Measurements from ENCODE around the gene DUSP2. TPM values are rescaled to one million over a fixed set of nuclear protein-coding genes. Genes with fewer than 3 reads are reported as not detected.
A peak's percentile ranks its signal among the peaks of the same experiment; 100 is the strongest.

Gene DUSP2, protein sequence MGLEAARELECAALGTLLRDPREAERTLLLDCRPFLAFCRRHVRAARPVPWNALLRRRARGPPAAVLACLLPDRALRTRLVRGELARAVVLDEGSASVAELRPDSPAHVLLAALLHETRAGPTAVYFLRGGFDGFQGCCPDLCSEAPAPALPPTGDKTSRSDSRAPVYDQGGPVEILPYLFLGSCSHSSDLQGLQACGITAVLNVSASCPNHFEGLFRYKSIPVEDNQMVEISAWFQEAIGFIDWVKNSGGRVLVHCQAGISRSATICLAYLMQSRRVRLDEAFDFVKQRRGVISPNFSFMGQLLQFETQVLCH
- total RNA-seq (10 to 100 TPM; 31.5 to 36.5 TPM), polyA plus RNA-seq (100 to 1,000 TPM in 1 of 3 donors, 10 to 100 TPM in 2; 24.3 to 459 (median 60.7) TPM), total RNA-seq (24.5 to 1,163 (median 287) reads per million in 6 experiments)

DNA sequence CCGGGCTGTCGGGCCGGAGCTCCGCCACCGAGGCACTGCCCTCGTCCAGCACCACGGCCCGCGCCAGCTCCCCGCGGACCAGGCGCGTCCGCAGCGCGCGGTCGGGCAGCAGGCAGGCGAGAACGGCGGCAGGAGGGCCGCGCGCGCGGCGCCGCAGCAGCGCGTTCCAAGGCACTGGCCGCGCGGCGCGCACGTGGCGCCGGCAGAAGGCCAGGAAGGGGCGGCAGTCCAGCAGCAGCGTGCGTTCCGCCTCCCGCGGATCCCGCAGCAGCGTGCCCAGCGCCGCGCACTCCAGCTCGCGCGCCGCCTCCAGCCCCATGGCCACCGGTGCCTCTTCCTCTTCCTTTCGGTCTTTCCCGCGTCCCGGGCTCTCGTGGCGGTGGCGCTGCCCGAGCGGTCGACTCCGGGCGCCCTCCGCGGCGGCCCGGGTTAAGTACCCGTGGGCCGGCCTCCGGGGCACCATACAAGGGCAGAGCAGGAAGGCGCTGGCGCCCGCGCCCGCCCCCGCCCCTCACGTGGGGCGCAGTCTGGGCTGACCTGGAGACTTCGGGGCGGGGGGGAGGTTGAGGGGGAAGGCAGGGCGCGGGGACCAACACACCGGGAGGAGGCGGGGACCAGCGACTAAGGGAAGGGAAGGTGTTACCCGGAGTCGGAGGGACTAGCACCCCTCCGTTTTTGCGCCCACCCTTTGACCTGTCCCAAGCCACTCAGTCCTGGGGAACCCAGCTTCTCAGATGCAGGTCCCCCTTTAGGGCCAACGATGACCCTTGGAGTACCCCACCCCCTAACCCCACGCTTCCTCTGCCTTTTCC lies at the start of gene DUSP2:
Gene DUSP2 (minus strand): TSS at position 405 of the 812 bp plus-strand sequence. CDS start 86 bp downstream, at position 319.
- peaks cover 0 to 2% (median 0%) of the 10 kb centered on the region in 9 donors for H3K9me3 Mint-ChIP-seq
- POLR2A ChIA-PET: interaction anchor here (1.0 to 18.2 kb wide), 6 partner anchors 15 to 393 kb away, joined by 3 to 373 read pairs (median 14); partner anchors contain the start of gene STARD7
- peak within 1 kb of the TSS; percentile 97 to 100 (median 100) for H3K27ac Mint-ChIP-seq
- ATAC-seq (peak; percentile 40 to 54), DNase-seq (peak; percentile 78 to 93 (median 87))
- H3K27me3 Mint-ChIP-seq: peaks cover 0 to 1% (median 0%) of the 10 kb centered on the region in 5 donors
- peaks cover 0 to 26% (median 7%) of the 10 kb centered on the region in 3 donors for H3K36me3 Mint-ChIP-seq
- peaks cover 27 to 77% (median 68%) of the 10 kb centered on the region in 4 donors for H3K4me1 Mint-ChIP-seq
- H3K4me3 Mint-ChIP-seq: peak within 1 kb of the TSS; percentile 91 to 97 (median 95)

GRCh38 chr2:96191937-96192670 lies 46.9 kb upstream of the DUSP2 start:
- ATAC-seq (no peak), DNase-seq (no peak)
- Mint-ChIP-seq H3K27ac (peak overlapping the region in 5 of 10 donors; percentile 16 to 83 (median 42)), H3K4me1 (peaks cover 8 to 25% (median 17%) of the 10 kb centered on the region in 4 donors), H3K9me3 (no peaks in the 10 kb centered on the region), H3K27me3 (no peaks in the 10 kb centered on the region), H3K36me3 (peaks cover 0 to 77% (median 14%) of the 10 kb centered on the region in 3 donors), H3K4me3 (no peak overlapping the region)
- POLR2A ChIA-PET: interaction anchor here (0.9 kb wide), 2 partner anchors 9 to 16 kb away, joined by 3 to 4 read pairs; partner anchors contain the start of gene STARD7

DNA sequence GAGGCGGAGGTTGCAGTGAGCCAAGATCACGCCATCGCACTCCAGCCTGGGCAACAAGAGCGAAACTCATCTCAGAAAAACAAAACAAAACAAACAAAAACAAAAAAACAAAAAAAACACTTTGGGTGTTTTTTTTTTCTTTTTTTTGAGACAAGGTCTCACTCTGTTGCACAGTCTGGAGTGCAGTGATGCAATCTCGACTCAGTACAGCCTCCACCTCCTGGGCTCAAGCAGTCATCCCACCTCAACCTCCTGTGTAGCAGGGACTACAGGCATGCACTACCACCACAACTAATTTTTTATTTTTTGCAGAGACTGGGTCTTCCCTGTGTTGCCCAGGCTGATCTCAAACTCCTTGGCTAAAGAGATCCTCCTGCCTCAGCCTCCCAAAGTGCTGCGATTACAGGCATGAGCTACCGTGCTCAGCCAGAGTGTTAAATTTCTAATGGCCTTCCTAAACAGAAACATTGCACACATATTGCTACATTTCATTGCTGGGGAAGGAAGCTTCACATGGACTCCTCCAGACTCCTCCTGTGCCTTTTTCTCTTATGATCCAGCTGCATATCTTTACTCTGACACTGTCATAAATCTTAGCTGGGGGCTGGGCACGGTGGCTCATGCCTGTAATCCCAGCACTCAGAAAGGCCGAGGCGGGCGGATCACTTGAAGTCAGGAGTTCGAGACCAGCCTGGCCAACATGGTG lies 43.7 kb upstream of the DUSP2 start:
- Mint-ChIP-seq H3K27me3 (no peaks in the 10 kb centered on the region), H3K4me3 (no peak overlapping the region), H3K4me1 (peaks cover 0 to 11% (median 7%) of the 10 kb centered on the region in 4 donors), H3K36me3 (peaks cover 7 to 90% (median 23%) of the 10 kb centered on the region in 3 donors), H3K9me3 (no peaks in the 10 kb centered on the region), H3K27ac (peak overlapping the region in 2 of 10 donors; percentile 9 to 74)
- DNase-seq (no peak), ATAC-seq (no peak)
- POLR2A ChIA-PET: interaction anchor here (0.5 kb wide), 1 partner anchor 39 kb away, joined by 3 read pairs; no protein-coding TSS in a partner anchor

DNA sequence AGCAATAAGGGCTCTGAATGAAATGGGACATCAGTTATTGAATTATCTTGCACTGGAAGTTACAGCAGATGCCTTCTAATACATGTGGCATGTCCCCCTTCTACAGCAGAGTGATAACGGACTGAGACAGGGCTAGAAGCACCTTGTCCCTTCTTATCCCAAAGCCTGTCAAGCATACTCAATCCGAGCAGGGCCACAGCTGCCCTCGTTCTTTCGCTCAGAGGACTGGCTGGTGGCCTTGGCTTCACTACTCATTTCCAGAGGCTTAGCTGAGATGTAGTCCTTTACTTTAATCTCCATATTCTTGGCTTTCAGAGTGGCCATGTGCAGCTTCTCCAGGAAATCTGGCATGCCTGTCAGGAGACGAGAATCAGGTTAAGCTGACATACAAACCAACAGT lies 41.3 kb upstream of the DUSP2 start:
- Mint-ChIP-seq H3K36me3 (peaks cover 7 to 69% (median 13%) of the 10 kb centered on the region in 3 donors), H3K4me1 (peaks cover 0 to 5% (median 2%) of the 10 kb centered on the region in 4 donors)
- no peak for ATAC-seq

GRCh38 chr2:96185516-96185915 lies 40.3 kb upstream of the DUSP2 start:
- DNase-seq: no peak
- no peaks in the 10 kb centered on the region for H3K9me3 Mint-ChIP-seq
- no peak overlapping the region for H3K4me3 Mint-ChIP-seq
- H3K27ac Mint-ChIP-seq: peak overlapping the region in 1 of 10 donors; percentile 2
- H3K27me3 Mint-ChIP-seq: no peaks in the 10 kb centered on the region
- H3K36me3 Mint-ChIP-seq: peaks cover 7 to 61% (median 9%) of the 10 kb centered on the region in 3 donors
- ATAC-seq: no peak
- peaks cover 4 to 11% (median 8%) of the 10 kb centered on the region in 4 donors for H3K4me1 Mint-ChIP-seq
- POLR2A ChIA-PET: no interaction called here

More for the DNA sequence above, 41.3 kb upstream of the DUSP2 start:
- H3K9me3 Mint-ChIP-seq: no peaks in the 10 kb centered on the region
- no peaks in the 10 kb centered on the region for H3K27me3 Mint-ChIP-seq
- H3K4me3 Mint-ChIP-seq: no peak overlapping the region
- peak overlapping the region in 1 of 10 donors; percentile 1 for H3K27ac Mint-ChIP-seq
- POLR2A ChIA-PET: no interaction called here
- no peak for DNase-seq

DNA sequence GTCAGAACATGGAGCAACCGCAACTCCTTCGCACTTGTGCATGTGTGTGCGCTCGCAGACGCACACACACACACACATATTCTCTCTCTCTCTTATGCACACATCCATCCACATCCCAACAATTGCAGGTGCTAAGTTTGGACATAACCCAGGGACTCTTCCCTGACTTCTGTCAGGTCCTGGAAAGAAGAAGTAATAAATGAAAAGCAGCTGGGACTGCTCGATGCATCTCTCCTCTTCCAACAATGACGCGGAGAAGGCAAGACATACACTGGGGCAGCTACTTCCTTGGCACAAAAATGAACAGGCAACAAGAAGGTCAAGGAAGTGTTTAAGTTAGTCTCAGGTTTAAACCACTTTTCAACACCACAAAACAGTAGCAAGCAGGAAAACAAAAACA lies 39.7 kb upstream of the DUSP2 start:
- peaks cover 7 to 57% (median 9%) of the 10 kb centered on the region in 3 donors for H3K36me3 Mint-ChIP-seq
- POLR2A ChIA-PET: no interaction called here
- peak overlapping the region in 6 of 10 donors; percentile 3 to 64 (median 40) for H3K27ac Mint-ChIP-seq

DNA sequence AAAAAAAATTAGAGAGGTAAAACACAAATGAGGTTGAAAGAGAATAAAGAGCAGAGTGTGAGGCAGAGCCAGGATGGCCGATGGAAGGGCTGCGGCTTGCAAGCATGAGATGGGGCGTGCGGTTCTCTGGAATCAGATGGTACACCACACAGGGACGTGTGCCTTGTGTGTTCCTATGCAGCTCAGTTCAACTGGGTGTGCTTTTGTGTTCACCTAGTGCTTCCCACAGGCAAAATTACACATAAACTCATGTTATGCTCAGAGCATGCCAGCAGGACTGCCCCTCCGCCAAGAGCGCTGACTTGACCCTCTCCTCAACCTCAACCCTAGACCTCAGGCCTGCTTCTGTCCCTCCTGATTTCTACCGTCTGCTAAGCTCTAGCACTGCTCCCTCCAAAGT lies 38.9 kb upstream of the DUSP2 start:
- H3K9me3 Mint-ChIP-seq: no peaks in the 10 kb centered on the region
- no peak for DNase-seq
- H3K27me3 Mint-ChIP-seq: no peaks in the 10 kb centered on the region
- peak overlapping the region in 5 of 10 donors; percentile 37 to 66 (median 50) for H3K27ac Mint-ChIP-seq
- H3K36me3 Mint-ChIP-seq: peaks cover 7 to 51% (median 9%) of the 10 kb centered on the region in 3 donors
- H3K4me1 Mint-ChIP-seq: peaks cover 6 to 19% (median 15%) of the 10 kb centered on the region in 4 donors
- no peak overlapping the region for H3K4me3 Mint-ChIP-seq
- no peak for ATAC-seq
- POLR2A ChIA-PET: no interaction called here

More for the DNA sequence above, 39.7 kb upstream of the DUSP2 start:
- ATAC-seq (no peak), DNase-seq (no peak)
- Mint-ChIP-seq H3K4me1 (peaks cover 4 to 13% (median 10%) of the 10 kb centered on the region in 4 donors), H3K4me3 (no peak overlapping the region), H3K27me3 (no peaks in the 10 kb centered on the region), H3K9me3 (no peaks in the 10 kb centered on the region)

GRCh38 chr2:96181529-96181928 lies 36.3 kb upstream of the DUSP2 start:
- H3K4me1 Mint-ChIP-seq: peaks cover 6 to 19% (median 15%) of the 10 kb centered on the region in 4 donors
- H3K27me3 Mint-ChIP-seq: no peaks in the 10 kb centered on the region
- H3K4me3 Mint-ChIP-seq: no peak overlapping the region
- H3K9me3 Mint-ChIP-seq: no peaks in the 10 kb centered on the region
- POLR2A ChIA-PET: interaction anchor here (0.6 kb wide), 1 partner anchor 29 kb away, joined by 3 read pairs; no protein-coding TSS in a partner anchor
- DNase-seq (no peak), ATAC-seq (no peak)
- H3K27ac Mint-ChIP-seq: peak overlapping the region in 4 of 10 donors; percentile 24 to 79 (median 48)
- peaks cover 3 to 29% (median 7%) of the 10 kb centered on the region in 3 donors for H3K36me3 Mint-ChIP-seq

DNA sequence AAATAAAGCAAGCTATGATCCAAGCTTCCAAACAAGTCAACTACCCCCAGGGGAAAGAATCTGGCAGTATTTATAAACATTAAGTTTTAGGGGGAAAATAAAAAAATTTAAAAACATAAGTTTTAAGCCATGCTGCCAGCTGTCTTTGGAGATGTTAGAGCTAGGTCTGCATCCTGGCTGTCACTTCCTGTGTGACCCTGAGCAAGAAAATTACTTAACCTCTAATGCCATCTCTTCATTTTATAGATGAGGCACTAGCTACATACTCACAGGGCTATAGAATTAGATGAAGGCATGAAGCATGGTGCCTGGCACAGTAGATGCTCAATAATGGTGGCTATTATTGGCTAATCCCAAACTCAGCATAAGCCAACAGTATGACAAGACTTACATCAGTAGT lies 35.3 kb upstream of the DUSP2 start:
- ATAC-seq: no peak
- H3K36me3 Mint-ChIP-seq: peaks cover 0 to 19% (median 3%) of the 10 kb centered on the region in 3 donors
- no peak for DNase-seq
- peak overlapping the region in 3 of 10 donors; percentile 4 to 66 (median 37) for H3K27ac Mint-ChIP-seq
- POLR2A ChIA-PET: interaction anchor here (0.6 kb wide), 1 partner anchor 822 kb away, joined by 3 read pairs; no protein-coding TSS in a partner anchor
- no peaks in the 10 kb centered on the region for H3K27me3 Mint-ChIP-seq
- no peaks in the 10 kb centered on the region for H3K9me3 Mint-ChIP-seq
- H3K4me3 Mint-ChIP-seq: no peak overlapping the region
- peaks cover 6 to 19% (median 15%) of the 10 kb centered on the region in 4 donors for H3K4me1 Mint-ChIP-seq

DNA sequence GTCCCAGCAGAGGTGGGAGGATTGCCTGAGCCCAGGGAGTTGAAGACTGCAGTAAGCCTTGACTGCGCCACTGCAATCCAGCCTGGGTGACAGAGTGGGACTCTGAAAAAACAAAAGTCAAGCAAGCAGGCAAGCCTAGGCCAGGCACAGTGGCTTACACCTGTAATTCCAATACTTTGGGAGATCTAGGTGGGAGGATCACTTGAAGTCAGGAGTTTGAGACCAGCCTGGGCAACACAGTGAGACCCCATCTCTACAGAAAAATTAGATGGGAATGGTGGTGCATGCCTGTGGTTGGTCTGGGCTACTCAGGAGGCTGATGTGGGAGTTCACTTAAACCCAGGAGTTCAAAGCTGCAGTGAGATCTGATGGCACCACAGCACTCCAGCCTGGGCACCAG lies 34.8 kb upstream of the DUSP2 start:
- Mint-ChIP-seq H3K36me3 (peaks cover 0 to 14% (median 0%) of the 10 kb centered on the region in 3 donors), H3K4me1 (peaks cover 5 to 19% (median 15%) of the 10 kb centered on the region in 4 donors), H3K27me3 (no peaks in the 10 kb centered on the region), H3K9me3 (no peaks in the 10 kb centered on the region), H3K4me3 (no peak overlapping the region), H3K27ac (peak overlapping the region in 2 of 10 donors; percentile 5 to 19)
- no peak for ATAC-seq
- POLR2A ChIA-PET: no interaction called here
- DNase-seq: no peak

DNA sequence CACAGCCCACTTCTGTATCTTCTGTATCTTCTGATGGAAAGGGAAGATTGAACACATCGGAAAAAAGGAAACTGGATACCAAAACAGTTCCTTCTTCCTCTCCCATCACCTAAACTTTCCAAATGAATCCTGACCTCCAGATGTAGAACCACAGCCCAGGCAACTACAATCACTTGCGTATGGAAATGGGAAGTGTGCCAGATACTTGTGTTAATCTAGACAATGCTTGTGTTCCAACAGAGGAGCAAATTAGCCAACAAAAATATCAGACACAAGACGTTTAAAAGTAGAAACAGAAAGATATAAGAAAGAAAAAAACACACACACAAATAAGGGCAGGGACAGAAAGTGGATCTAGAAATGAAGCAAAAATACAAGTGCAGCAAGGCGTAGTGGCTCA lies 31.4 kb upstream of the DUSP2 start:
- no peaks in the 10 kb centered on the region for H3K36me3 Mint-ChIP-seq
- H3K27me3 Mint-ChIP-seq: no peaks in the 10 kb centered on the region
- peak overlapping the region in 1 of 10 donors; percentile 37 for H3K27ac Mint-ChIP-seq
- DNase-seq: no peak
- H3K9me3 Mint-ChIP-seq: no peaks in the 10 kb centered on the region
- H3K4me1 Mint-ChIP-seq: peaks cover 7 to 25% (median 24%) of the 10 kb centered on the region in 4 donors
- no peak for ATAC-seq
- H3K4me3 Mint-ChIP-seq: no peak overlapping the region
- POLR2A ChIA-PET: interaction anchor here (8.2 kb wide), 1 partner anchor 35 kb away, joined by 175 read pairs; the partner anchor contains the start of genes ASTL and DUSP2

All from naive thymus-derived CD8-positive, alpha-beta T cell (primary cell).